ENCODE data around the gene WNT16. TPM values are rescaled to one million over a fixed set of nuclear protein-coding genes. Genes with fewer than 3 reads are reported as not detected.

The WNT16 gene
- total RNA-seq, 2 donors from 2014 or later: 0.57 to 0.93 TPM

DNA sequence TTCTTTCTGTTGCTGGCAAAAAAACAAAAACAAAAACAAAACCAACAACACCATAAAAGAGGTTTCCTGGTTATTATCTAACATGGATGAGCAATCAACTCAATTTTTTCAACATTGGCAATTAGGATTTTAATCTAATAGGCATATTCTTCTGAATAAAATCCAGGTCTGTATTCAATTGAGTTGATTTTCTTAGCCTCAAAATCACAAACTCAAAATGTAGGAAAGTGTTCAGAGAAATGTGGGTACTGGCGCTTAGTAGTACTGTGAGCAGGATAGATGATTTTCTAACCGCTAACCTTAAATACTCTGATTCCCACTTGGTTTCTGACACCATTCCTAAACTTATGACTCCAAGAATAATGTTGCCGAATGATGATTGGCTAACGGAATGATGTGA is 5.6 kb downstream of the WNT16 start:
- TF ChIP-seq, protein P1, sequence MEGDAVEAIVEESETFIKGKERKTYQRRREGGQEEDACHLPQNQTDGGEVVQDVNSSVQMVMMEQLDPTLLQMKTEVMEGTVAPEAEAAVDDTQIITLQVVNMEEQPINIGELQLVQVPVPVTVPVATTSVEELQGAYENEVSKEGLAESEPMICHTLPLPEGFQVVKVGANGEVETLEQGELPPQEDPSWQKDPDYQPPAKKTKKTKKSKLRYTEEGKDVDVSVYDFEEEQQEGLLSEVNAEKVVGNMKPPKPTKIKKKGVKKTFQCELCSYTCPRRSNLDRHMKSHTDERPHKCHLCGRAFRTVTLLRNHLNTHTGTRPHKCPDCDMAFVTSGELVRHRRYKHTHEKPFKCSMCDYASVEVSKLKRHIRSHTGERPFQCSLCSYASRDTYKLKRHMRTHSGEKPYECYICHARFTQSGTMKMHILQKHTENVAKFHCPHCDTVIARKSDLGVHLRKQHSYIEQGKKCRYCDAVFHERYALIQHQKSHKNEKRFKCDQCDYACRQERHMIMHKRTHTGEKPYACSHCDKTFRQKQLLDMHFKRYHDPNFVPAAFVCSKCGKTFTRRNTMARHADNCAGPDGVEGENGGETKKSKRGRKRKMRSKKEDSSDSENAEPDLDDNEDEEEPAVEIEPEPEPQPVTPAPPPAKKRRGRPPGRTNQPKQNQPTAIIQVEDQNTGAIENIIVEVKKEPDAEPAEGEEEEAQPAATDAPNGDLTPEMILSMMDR (conservative IDR thresholded peaks at IDR 0.05): no peak
- no peak overlapping the region for H3K27ac ChIP-seq (ENCODE audit: low read depth, low read length)
- H3K4me3 Mint-ChIP-seq: no peak overlapping the region
- peaks cover 32% of the 10 kb centered on the region for H3K27me3 Mint-ChIP-seq (ENCODE audit: insufficient read depth)
- peaks cover 32% of the 10 kb centered on the region for H3K27me3 ChIP-seq (ENCODE audit: control insufficient read depth, insufficient read depth, low read length, poor library complexity, severe bottlenecking)
- no peaks in the 10 kb centered on the region for H3K9me3 ChIP-seq (ENCODE audit: control insufficient read depth, low read length)
- H3K9ac ChIP-seq (ENCODE audit: extremely low read depth, low read length, poor library complexity, severe bottlenecking): no peak overlapping the region
- no peak overlapping the region for H3K27ac Mint-ChIP-seq
- no peaks in the 10 kb centered on the region for H3K9me3 Mint-ChIP-seq
- 98 to 100% methylated on average over 2 to 4 of the region's 4 CpGs for WGBS, 2 experiments (ENCODE audit: insufficient coverage in 1 of 2, insufficient read length in 1 of 2)
- no peaks in the 10 kb centered on the region for H3K4me1 ChIP-seq (ENCODE audit: control insufficient read depth, insufficient read depth, low read length)
- H3K36me3 ChIP-seq (ENCODE audit: control insufficient read depth, insufficient read depth, low read length): no peaks in the 10 kb centered on the region
- no peak overlapping the region for H3K4me3 ChIP-seq (ENCODE audit: low read length)
- peaks cover 6% of the 10 kb centered on the region for H3K4me1 Mint-ChIP-seq
- DNase-seq: no peak
- H3K36me3 Mint-ChIP-seq (ENCODE audit: low read depth): no peaks in the 10 kb centered on the region

GRCh38 chr7:121334875-121335648 is 6.3 kb downstream of the WNT16 start:
- no peaks in the 10 kb centered on the region for H3K4me1 ChIP-seq (ENCODE audit: control insufficient read depth, insufficient read depth, low read length)
- no peaks in the 10 kb centered on the region for H3K36me3 ChIP-seq (ENCODE audit: control insufficient read depth, insufficient read depth, low read length)
- Mint-ChIP-seq H3K4me1 (peaks cover 5% of the 10 kb centered on the region), H3K36me3 (ENCODE audit: low read depth) (no peaks in the 10 kb centered on the region), H3K27ac (no peak overlapping the region), H3K9me3 (no peaks in the 10 kb centered on the region), H3K4me3 (no peak overlapping the region), H3K27me3 (ENCODE audit: insufficient read depth) (peaks cover 25% of the 10 kb centered on the region)
- no peak for DNase-seq
- H3K27ac ChIP-seq (ENCODE audit: low read depth, low read length): no peak overlapping the region
- WGBS, 2 experiments (ENCODE audit: insufficient coverage in 1 of 2, insufficient read length in 1 of 2): 90 to 97% methylated on average over 6 to 10 of the region's 10 CpGs
- H3K4me3 ChIP-seq (ENCODE audit: low read length): no peak overlapping the region
- no peaks in the 10 kb centered on the region for H3K9me3 ChIP-seq (ENCODE audit: control insufficient read depth, low read length)
- TF ChIP-seq, protein P1 (conservative IDR thresholded peaks at IDR 0.05): no peak
- no peak overlapping the region for H3K9ac ChIP-seq (ENCODE audit: extremely low read depth, low read length, poor library complexity, severe bottlenecking)
- peaks cover 25% of the 10 kb centered on the region for H3K27me3 ChIP-seq (ENCODE audit: control insufficient read depth, insufficient read depth, low read length, poor library complexity, severe bottlenecking)

DNA sequence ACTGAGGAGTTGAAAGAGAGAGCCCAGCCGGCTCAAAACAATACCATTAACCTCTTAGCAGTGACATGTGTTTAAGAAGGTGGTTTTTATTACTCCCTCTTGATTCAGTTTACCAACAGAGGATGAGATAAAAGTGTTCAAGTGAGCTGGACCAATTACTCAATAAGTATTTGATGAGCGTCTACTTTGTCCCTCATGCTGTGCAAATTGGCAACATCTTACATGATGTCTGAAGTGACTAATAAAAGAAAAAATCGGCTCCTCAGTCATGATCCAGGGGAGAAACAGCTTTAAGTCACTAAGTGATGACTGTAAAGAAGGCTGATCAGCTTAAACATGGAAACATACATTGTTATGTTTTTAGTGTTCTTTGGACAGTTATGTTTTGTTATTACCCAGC is 7.8 kb downstream of the WNT16 start:
- Mint-ChIP-seq H3K27me3 (ENCODE audit: insufficient read depth) (peaks cover 10% of the 10 kb centered on the region), H3K27ac (no peak overlapping the region), H3K4me1 (no peaks in the 10 kb centered on the region), H3K4me3 (no peak overlapping the region), H3K36me3 (ENCODE audit: low read depth) (no peaks in the 10 kb centered on the region), H3K9me3 (no peaks in the 10 kb centered on the region)
- TF ChIP-seq, protein P1 (conservative IDR thresholded peaks at IDR 0.05): no peak
- no peak overlapping the region for H3K4me3 ChIP-seq (ENCODE audit: low read length)
- H3K9ac ChIP-seq (ENCODE audit: extremely low read depth, low read length, poor library complexity, severe bottlenecking): no peak overlapping the region
- WGBS, 2 experiments (ENCODE audit: insufficient coverage in 1 of 2, insufficient read length in 1 of 2): 87 to 91% methylated on average over 2 to 3 of the region's 3 CpGs
- H3K36me3 ChIP-seq (ENCODE audit: control insufficient read depth, insufficient read depth, low read length): no peaks in the 10 kb centered on the region
- no peaks in the 10 kb centered on the region for H3K9me3 ChIP-seq (ENCODE audit: control insufficient read depth, low read length)
- no peak overlapping the region for H3K27ac ChIP-seq (ENCODE audit: low read depth, low read length)
- H3K4me1 ChIP-seq (ENCODE audit: control insufficient read depth, insufficient read depth, low read length): no peaks in the 10 kb centered on the region
- no peak for DNase-seq
- peaks cover 10% of the 10 kb centered on the region for H3K27me3 ChIP-seq (ENCODE audit: control insufficient read depth, insufficient read depth, low read length, poor library complexity, severe bottlenecking)

Data from endodermal cell (in vitro differentiated cells).